Osteocyte (in vitro differentiated cells): ENCODE data around the gene IZUMO1. TPM values are rescaled to one million over a fixed set of nuclear protein-coding genes. Genes with fewer than 3 reads are reported as not detected.
"Not testable (repeated sequence)": the region's sequence is repeated elsewhere in the genome, so short reads cannot be mapped to it uniquely, and the experiment has no call there.

Experiments used
- DNase-seq: peaks from one replicate; pipeline ENCODE4 v3.0.0; 2021; ENCODE audit warnings: mixed read lengths; ENCODE audit not compliant: unreplicated experiment; ENCODE audit errors: extremely low spot score
- H3K27ac Mint-ChIP-seq: one replicate; pipeline ENCODE4 v1.8.0; 2021; ENCODE audit warnings: mild to moderate bottlenecking, mixed read lengths; ENCODE audit not compliant: unreplicated experiment
- H3K27me3 Mint-ChIP-seq: one replicate; pipeline ENCODE4 v1.8.0; 2021; ENCODE audit warnings: mixed read lengths; ENCODE audit not compliant: unreplicated experiment
- H3K36me3 Mint-ChIP-seq: one replicate; pipeline ENCODE4 v1.8.0; 2021; ENCODE audit warnings: mixed read lengths; ENCODE audit not compliant: unreplicated experiment
- H3K4me1 Mint-ChIP-seq: one replicate; pipeline ENCODE4 v1.8.0; 2021; ENCODE audit warnings: mixed read lengths; ENCODE audit not compliant: unreplicated experiment
- H3K4me3 Mint-ChIP-seq: one replicate; pipeline ENCODE4 v1.8.0; 2021; ENCODE audit warnings: mild to moderate bottlenecking, moderate library complexity, mixed read lengths; ENCODE audit not compliant: unreplicated experiment
- H3K9me3 Mint-ChIP-seq: one replicate; pipeline ENCODE4 v1.8.0; 2021; ENCODE audit warnings: mixed read lengths; ENCODE audit not compliant: unreplicated experiment
- CTCF ChIP-seq: fragments of 200-600 bp; sonication (generic); IDR thresholded peaks from 2 replicates; pipeline ENCODE4 v1.5.0; 2021; ENCODE audit warnings: antibody characterized with exemption, mild to moderate bottlenecking, moderate library complexity
- total RNA-seq: library from RNA; stranded (reverse); gene quantifications from 2 replicates; pipeline ENCODE4 v1.2.1, GENCODE V29; 2021

The IZUMO1 gene
- total RNA-seq, 1 donor from 2014 or later = not detected

- Mint-ChIP-seq H3K27me3 (peaks cover 5% of the 10 kb centered on the region), H3K36me3 (no peaks in the 10 kb centered on the region), H3K9me3 (no peaks in the 10 kb centered on the region), H3K27ac (no peak overlapping the region), H3K4me3 (no peak overlapping the region), H3K4me1 (peaks cover 13% of the 10 kb centered on the region)
- no peak for DNase-seq
- no peak for TF ChIP-seq CTCF
Measured at GRCh38 chr19:48772503-48772953, 25.8 kb upstream of the IZUMO1 start.

GRCh38 chr19:48770734-48771472, 24.2 kb upstream of the IZUMO1 start:
- no peaks in the 10 kb centered on the region for H3K36me3 Mint-ChIP-seq
- H3K27me3 Mint-ChIP-seq = peaks cover 8% of the 10 kb centered on the region
- no peak for DNase-seq
- H3K9me3 Mint-ChIP-seq = no peaks in the 10 kb centered on the region
- H3K4me3 Mint-ChIP-seq = no peak overlapping the region
- no peak for TF ChIP-seq CTCF
- no peak overlapping the region for H3K27ac Mint-ChIP-seq
- peaks cover 13% of the 10 kb centered on the region for H3K4me1 Mint-ChIP-seq

GRCh38 chr19:48770266-48770665, 23.6 kb upstream of the IZUMO1 start:
- H3K27ac Mint-ChIP-seq = no peak overlapping the region
- TF ChIP-seq CTCF = no peak
- H3K9me3 Mint-ChIP-seq = no peaks in the 10 kb centered on the region
- peaks cover 11% of the 10 kb centered on the region for H3K27me3 Mint-ChIP-seq
- no peak overlapping the region for H3K4me3 Mint-ChIP-seq
- H3K4me1 Mint-ChIP-seq = peaks cover 13% of the 10 kb centered on the region
- DNase-seq = no peak
- H3K36me3 Mint-ChIP-seq = no peaks in the 10 kb centered on the region

- no peaks in the 10 kb centered on the region for H3K9me3 Mint-ChIP-seq
- no peak overlapping the region for H3K4me3 Mint-ChIP-seq
- H3K4me1 Mint-ChIP-seq = peaks cover 13% of the 10 kb centered on the region
- no peak for DNase-seq
- no peak for TF ChIP-seq CTCF
- no peaks in the 10 kb centered on the region for H3K36me3 Mint-ChIP-seq
- no peak overlapping the region for H3K27ac Mint-ChIP-seq
- H3K27me3 Mint-ChIP-seq = peaks cover 14% of the 10 kb centered on the region
Measured at GRCh38 chr19:48768994-48769713, 22.4 kb upstream of the IZUMO1 start.

- DNase-seq, H3K36me3 Mint-ChIP-seq, H3K9me3 Mint-ChIP-seq, H3K27ac Mint-ChIP-seq, H3K4me3 Mint-ChIP-seq: not testable (repeated sequence)
- Mint-ChIP-seq H3K27me3 (peaks cover 14% of the 10 kb centered on the region), H3K4me1 (peaks cover 13% of the 10 kb centered on the region)
Measured at GRCh38 chr19:48768171-48768753, 21.6 kb upstream of the IZUMO1 start.

GRCh38 chr19:48765816-48766215, 19.1 kb upstream of the IZUMO1 start:
- H3K9me3 Mint-ChIP-seq = not testable (repeated sequence)
- peaks cover 32% of the 10 kb centered on the region for H3K27me3 Mint-ChIP-seq
- H3K4me1 Mint-ChIP-seq = peaks cover 12% of the 10 kb centered on the region

More at GRCh38 chr19:48765816-48766215, 19.1 kb upstream of the IZUMO1 start:
- not testable (repeated sequence) for H3K36me3 Mint-ChIP-seq, H3K27ac Mint-ChIP-seq, DNase-seq, H3K4me3 Mint-ChIP-seq
